Stimulated activated naive CD8-positive, alpha-beta T cell treated with anti-CD3 and anti-CD28 coated beads, Interleukin-15, Interleukin-2, amounts not matched to agents 100 ng/mL and 50 ng/mL, for 24 hours (primary cell): Measurements from ENCODE around the gene TBC1D30.
"Not testable (repeated sequence)": the region's sequence is repeated elsewhere in the genome, so short reads cannot be mapped to it uniquely, and the experiment has no call there.

Experiments used
- H3K27ac Mint-ChIP-seq: one replicate; pipeline ENCODE4 v1.8.0; 2021; ENCODE audit warnings: mild to moderate bottlenecking, mixed read lengths
- H3K27me3 Mint-ChIP-seq: one replicate; pipeline ENCODE4 v1.8.0; 2021; ENCODE audit warnings: mixed read lengths
- H3K36me3 Mint-ChIP-seq: one replicate; pipeline ENCODE4 v1.8.0; 2021; ENCODE audit warnings: low read depth, mixed read lengths
- H3K4me1 Mint-ChIP-seq: one replicate; pipeline ENCODE4 v1.8.0; 2021; ENCODE audit warnings: low read depth, mixed read lengths
- H3K4me3 Mint-ChIP-seq: one replicate; pipeline ENCODE4 v1.8.0; 2021; ENCODE audit warnings: mild to moderate bottlenecking, mixed read lengths
- H3K9me3 Mint-ChIP-seq: one replicate; pipeline ENCODE4 v1.8.0; 2021; ENCODE audit warnings: mixed read lengths

TBC1D30 gene

DNA sequence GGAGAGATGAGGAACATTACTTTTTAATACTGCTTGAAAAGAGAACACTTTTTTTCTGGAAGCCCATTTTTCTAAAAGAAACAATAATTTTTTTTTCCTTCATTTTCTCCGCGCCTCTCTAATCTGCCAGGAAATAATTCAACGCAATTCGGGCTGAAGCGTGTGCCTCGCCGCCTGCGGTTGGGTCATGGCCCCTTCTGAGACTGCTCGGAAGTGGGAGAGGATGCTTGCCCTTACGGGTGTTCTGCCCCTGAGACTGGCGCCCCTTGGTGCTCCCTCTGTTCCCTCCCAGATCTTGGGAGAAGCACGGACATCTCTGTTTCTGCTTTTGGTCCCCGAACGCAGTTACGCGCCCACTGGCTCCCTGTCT lies 332 bp upstream of the TBC1D30 start:
- Mint-ChIP-seq H3K4me3 (peak overlapping the region; percentile 75), H3K9me3 (no peaks in the 10 kb centered on the region), H3K36me3 (no peaks in the 10 kb centered on the region)

DNA sequence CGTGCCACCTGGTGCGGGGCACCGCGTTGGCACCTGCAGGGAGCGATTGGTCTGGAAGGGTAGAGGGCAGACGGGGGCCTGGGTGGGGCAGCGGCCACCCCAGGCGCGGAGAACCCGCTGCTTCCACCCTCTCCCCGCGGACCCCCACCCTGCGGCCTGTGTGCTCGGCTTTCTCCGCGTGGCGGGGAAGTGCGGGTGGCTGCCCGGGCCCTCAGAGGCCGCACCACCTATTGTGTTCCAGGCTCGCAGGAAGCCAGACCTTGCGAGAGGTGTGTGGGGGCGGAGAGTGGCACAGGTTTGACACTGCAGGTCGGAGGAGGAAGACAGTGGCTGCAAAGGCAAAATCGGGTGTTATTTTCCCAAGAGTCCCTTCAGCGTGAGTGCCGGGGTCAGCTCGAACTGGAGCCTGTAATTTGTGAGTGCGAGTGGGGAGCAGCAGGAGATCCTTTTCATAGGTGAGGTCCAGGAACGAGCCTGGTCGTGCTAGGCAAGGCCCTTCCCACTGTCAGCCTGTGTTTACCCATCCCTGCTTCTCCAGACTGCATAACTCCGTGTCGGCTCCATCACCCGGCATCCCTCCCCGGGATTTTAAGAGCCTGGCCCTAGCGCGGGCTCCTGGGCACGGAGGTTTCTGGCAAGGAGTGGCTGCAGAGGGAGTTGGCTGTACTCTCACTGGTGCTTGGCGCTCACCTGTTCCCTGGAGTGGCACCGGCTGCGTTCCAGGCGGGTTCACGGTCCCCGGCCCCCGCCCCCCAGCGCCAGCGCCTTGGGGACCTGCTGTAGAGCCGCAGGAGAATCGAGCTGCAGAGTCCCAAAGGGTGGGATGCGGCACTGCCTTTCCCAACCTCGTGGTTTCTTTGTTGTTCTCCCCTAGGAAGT lies 935 bp downstream of the TBC1D30 start:
- peaks cover 19% of the 10 kb centered on the region for H3K4me1 Mint-ChIP-seq
- H3K9me3 Mint-ChIP-seq: no peaks in the 10 kb centered on the region
- no peaks in the 10 kb centered on the region for H3K36me3 Mint-ChIP-seq
- H3K27ac Mint-ChIP-seq: no peak overlapping the region
- peaks cover 65% of the 10 kb centered on the region for H3K27me3 Mint-ChIP-seq
- peak overlapping the region; percentile 75 for H3K4me3 Mint-ChIP-seq

More for the DNA sequence above, 332 bp upstream of the TBC1D30 start:
- Mint-ChIP-seq H3K4me1 (peaks cover 19% of the 10 kb centered on the region), H3K27ac (no peak overlapping the region), H3K27me3 (peaks cover 66% of the 10 kb centered on the region)

DNA sequence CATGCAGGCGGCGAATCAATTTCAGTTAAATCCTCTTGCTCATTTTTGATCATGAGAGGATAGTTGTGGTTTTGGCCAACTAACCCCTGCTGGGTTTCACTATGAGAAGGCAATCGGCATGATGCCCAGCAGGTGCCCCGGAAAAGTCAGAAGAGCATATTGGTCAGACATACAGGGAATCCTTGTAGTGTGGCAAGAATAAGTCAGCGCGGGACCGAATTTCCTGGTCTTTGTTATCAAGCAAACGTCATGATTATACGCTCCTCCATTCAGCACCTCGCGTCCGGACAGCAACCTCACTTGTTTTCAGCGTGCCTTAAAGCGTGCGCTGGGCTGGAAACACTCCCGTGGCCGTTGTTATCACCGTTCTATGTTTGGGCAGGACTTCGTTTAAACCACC lies 1.8 kb downstream of the TBC1D30 start:
- Mint-ChIP-seq H3K27me3 (peaks cover 69% of the 10 kb centered on the region), H3K4me3 (peak overlapping the region; percentile 75), H3K4me1 (peaks cover 19% of the 10 kb centered on the region), H3K36me3 (no peaks in the 10 kb centered on the region), H3K27ac (no peak overlapping the region), H3K9me3 (no peaks in the 10 kb centered on the region)

DNA sequence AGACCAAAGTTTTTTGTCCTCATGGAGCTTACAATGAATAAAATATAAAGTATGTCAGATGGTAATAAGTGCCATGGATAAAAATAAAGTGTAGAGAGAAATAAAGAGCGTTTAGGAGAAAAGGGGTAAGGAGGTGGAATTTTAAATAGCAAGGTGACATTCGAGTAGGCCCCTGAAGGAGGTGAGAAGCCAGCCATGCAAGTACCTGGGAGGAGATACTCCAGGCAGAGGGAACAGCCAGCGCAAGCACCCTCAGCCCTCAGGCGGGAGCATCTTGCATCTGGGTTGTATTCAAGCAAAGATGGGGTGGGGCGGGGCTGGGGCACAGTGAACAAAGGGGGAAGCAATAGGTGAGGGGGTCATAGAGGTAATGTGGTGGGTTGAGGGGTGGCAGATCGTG lies 4.3 kb downstream of the TBC1D30 start:
- no peak overlapping the region for H3K4me3 Mint-ChIP-seq
- peaks cover 61% of the 10 kb centered on the region for H3K27me3 Mint-ChIP-seq
- no peaks in the 10 kb centered on the region for H3K36me3 Mint-ChIP-seq
- H3K4me1 Mint-ChIP-seq: peaks cover 19% of the 10 kb centered on the region
- H3K27ac Mint-ChIP-seq: no peak overlapping the region
- no peaks in the 10 kb centered on the region for H3K9me3 Mint-ChIP-seq

DNA sequence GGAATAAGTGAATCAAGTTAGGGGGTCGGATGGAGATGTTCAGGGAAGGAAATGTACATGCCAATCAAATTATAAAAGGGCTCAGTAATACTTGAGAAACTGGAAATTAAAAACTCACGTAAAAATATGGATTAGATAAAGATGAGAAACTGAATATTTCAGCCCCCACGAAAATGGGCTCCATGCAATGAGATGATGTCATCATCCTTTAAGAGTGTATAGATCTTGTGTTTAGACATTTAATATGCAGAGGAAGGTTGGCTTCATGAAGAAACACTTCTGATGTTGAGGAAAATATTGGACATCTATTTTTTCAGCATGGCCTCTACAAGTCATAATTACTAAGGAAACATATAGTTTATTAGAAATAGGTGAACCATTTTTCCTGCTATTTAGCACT lies 9.5 kb downstream of the TBC1D30 start:
- Mint-ChIP-seq H3K9me3 (no peaks in the 10 kb centered on the region), H3K27ac (no peak overlapping the region), H3K4me1 (no peaks in the 10 kb centered on the region), H3K36me3 (peaks cover 3% of the 10 kb centered on the region), H3K27me3 (peaks cover 18% of the 10 kb centered on the region), H3K4me3 (no peak overlapping the region)

DNA sequence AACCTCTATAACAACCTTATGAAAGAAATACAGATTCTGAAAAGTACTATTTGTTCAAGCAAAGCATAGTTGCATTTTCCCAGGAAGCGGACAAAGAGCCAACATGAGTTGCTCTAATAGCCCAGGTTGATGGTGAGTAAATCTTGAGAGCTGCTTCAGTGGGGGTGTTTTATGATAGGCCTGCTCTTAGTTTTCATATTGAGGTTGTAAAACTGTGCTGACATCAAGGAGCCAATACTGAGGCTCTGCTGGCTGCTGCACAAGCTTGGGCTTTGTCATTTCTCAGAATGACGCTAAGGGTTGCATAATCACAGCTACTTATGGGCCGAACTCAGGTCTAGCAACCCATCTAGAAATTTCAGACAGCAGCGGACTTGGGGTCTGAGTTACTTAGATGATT lies 11.5 kb downstream of the TBC1D30 start:
- Mint-ChIP-seq H3K4me1 (no peaks in the 10 kb centered on the region), H3K27me3 (peaks cover 7% of the 10 kb centered on the region), H3K27ac (no peak overlapping the region)

DNA sequence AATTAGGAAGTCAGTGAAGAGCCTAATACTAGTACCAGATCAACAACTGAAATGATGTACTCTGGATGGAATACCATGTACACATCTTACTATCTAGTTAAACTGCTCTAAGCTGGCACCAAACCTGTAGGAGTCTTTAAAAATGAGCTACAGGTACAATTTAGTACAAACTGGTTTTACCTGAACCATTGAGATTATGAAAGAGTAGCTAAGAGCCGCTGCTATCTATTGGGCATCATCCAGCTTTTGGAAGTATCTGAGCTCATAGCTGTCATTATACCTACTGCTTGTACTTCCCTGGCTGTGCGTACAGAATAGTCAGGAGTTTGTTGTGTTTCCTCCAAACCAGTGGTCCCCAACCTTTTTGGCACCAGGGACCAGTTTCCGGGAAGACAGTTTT lies 12.4 kb downstream of the TBC1D30 start:
- Mint-ChIP-seq H3K4me1 (no peaks in the 10 kb centered on the region), H3K27me3 (peaks cover 5% of the 10 kb centered on the region), H3K9me3 (no peaks in the 10 kb centered on the region), H3K27ac (no peak overlapping the region), H3K4me3 (no peak overlapping the region), H3K36me3 (peaks cover 3% of the 10 kb centered on the region)

More for the DNA sequence above, 11.5 kb downstream of the TBC1D30 start:
- Mint-ChIP-seq H3K4me3 (no peak overlapping the region), H3K36me3 (peaks cover 3% of the 10 kb centered on the region), H3K9me3 (no peaks in the 10 kb centered on the region)

DNA sequence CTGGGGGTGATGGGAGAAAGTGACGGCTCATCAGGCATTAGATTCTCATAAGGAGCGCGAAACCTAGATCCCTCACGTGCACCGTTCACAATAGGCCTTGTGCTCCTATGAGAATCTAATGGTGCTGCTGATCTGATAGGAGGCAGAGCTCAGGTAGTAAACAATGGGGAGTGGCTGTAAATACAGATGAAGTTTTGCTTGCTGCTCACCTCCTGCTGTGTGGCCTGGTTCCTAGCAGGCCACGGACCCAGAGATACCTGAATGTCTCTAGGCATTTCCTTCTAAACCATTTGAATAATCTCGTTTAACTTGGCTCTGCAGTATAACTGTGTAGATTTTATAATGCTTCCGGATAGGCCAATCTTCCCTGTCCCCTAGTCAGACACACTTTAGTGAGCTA lies 13.0 kb downstream of the TBC1D30 start:
- H3K36me3 Mint-ChIP-seq: peaks cover 3% of the 10 kb centered on the region
- no peaks in the 10 kb centered on the region for H3K9me3 Mint-ChIP-seq
- H3K4me3 Mint-ChIP-seq: no peak overlapping the region
- peaks cover 5% of the 10 kb centered on the region for H3K27me3 Mint-ChIP-seq
- no peak overlapping the region for H3K27ac Mint-ChIP-seq
- no peaks in the 10 kb centered on the region for H3K4me1 Mint-ChIP-seq

DNA sequence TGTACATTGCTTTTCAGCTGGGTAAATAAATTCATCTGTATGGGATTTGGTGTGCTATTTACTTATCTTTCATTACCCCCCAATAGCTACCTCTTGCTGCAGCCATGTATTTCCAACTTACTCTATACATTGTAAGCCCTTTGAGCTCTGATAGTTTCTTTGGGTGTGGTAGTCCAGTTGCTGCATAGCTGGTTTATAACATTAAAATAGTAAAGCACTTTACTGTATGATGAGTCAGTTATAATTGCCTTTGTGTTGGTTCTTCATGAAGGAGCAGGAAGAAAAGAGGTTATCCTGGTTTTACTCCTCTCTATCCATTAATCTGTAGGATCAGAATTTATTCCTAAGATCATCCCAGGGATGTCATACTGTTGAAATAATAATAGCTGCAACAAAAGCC lies 15.7 kb downstream of the TBC1D30 start:
- no peaks in the 10 kb centered on the region for H3K4me1 Mint-ChIP-seq
- no peak overlapping the region for H3K4me3 Mint-ChIP-seq
- peaks cover under 1% of the 10 kb centered on the region for H3K27me3 Mint-ChIP-seq
- H3K27ac Mint-ChIP-seq: no peak overlapping the region
- no peaks in the 10 kb centered on the region for H3K36me3 Mint-ChIP-seq
- no peaks in the 10 kb centered on the region for H3K9me3 Mint-ChIP-seq

DNA sequence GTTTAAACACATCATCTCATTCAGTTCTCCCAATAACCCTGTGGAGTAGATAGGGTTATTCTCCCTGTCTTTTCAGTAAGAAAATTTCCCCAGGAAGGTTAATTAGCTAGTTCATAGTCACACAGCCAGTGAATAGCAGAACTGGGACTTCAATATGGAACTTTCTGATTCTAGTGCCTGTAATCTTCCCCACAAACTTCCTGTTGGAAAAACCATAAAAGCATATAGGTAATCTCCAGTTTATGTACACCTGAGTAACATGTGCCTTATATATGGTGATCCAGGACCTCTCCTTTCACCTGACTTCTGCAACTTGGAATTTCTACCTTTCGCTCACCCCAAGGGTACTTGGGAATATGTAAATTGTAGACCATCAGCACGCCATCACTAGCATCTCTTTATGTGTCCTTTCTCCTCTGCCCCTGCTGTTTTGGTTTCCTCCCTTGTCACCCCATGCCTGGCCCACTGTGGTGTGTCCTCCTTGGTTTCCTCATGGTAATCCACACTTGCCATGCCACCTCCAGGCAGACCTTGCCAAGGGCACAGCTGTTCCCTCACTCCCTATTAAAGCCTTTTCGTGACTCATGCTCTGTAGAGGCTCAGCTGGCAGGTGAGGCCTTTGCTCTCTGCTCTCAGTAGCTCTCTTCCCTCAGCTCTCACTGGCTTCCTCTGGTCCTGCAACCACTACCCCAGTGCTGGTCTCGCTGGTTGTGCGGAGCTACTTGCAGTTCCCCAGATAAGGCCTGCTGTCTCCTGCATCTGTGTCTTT lies 16.7 kb downstream of the TBC1D30 start:
- H3K9me3 Mint-ChIP-seq: no peaks in the 10 kb centered on the region
- no peaks in the 10 kb centered on the region for H3K36me3 Mint-ChIP-seq
- H3K4me3 Mint-ChIP-seq: no peak overlapping the region
- no peaks in the 10 kb centered on the region for H3K4me1 Mint-ChIP-seq
- no peaks in the 10 kb centered on the region for H3K27me3 Mint-ChIP-seq
- H3K27ac Mint-ChIP-seq: no peak overlapping the region

DNA sequence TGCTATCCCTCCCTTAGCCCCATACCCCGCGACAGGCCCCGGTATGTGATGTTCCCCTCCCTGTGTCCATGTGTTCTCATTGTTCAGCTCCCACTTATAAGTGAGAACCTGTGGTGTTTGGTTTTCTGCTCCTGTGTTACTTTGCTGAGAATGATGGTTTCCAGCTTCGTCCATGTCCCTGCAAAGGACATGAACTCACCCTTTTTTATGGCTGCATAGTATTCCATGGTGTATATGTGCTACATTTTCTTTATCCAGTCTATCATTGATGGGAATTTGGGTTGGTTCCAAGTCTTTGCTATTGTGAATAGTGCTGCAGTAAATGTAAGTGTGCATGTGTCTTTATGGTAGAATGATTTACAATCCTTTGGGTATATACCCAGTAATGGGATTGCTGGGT lies 24.0 kb downstream of the TBC1D30 start:
- H3K36me3 Mint-ChIP-seq, H3K27ac Mint-ChIP-seq, H3K4me1 Mint-ChIP-seq, H3K9me3 Mint-ChIP-seq, H3K4me3 Mint-ChIP-seq: not testable (repeated sequence)
- peaks cover 28% of the 10 kb centered on the region for H3K27me3 Mint-ChIP-seq

DNA sequence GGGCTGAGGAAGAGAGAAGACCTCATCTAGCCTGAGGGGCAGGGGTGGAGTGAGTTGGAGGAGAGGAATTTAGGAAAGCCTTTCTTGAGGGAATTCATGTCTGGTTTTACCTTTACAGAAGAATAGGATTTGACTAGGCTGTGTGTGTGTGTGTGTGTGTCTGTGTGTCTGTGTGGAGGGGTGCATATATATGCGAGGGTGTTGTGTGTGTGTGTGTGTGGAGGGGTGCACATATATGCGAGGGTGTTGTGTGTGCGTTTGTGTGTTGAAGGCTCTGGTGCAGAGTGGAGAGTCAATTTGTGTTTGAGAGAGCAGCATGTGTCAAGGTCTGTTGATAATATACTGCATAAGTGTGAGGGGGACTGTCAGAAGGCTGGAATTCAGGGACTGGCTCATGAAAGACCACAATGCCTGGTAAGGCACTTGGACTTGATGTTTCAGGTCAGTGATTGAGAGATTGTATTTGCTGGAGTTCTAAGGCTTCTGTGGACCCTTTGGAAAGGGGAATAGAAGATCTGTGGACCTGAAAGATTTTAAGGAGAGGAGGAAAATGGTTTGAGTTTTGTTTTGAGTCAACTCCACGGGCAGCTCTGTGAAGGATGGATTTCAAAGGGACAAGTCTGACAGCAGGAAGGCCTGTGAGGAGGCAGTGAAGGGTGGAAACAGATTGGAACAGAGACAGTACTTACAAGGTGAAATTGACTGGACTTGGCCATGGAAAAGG lies 34.6 kb downstream of the TBC1D30 start:
- H3K9me3 Mint-ChIP-seq: no peaks in the 10 kb centered on the region
- peaks cover 21% of the 10 kb centered on the region for H3K27me3 Mint-ChIP-seq
- H3K27ac Mint-ChIP-seq: no peak overlapping the region

DNA sequence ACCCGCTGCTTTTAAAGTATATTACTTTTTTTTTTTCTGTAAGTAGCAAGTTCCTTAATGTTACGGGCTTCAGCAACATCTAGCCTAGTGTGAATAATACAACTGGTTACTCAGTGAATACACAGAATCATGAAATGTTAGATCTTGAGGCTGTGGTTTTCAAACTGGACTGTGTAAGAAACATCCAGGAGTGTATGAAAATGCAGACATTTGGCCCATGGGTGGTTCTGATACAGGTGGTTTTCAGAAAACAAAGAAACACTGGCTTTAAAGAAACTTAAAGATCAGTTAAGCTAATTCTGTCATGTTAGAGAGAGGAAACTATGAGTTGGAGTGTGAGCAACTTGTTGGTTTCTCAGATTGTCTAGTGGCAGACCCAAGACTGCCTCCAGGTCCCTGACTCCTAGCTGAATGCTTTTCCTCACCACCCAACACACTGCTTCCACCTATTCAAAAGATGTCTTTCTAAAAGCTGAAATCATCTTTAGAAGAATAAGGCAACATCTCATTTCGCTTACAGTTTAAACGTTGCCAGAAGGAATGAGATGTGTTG lies 36.1 kb downstream of the TBC1D30 start:
- Mint-ChIP-seq H3K4me1 (peaks cover 8% of the 10 kb centered on the region), H3K9me3 (no peaks in the 10 kb centered on the region), H3K27me3 (peaks cover 30% of the 10 kb centered on the region), H3K36me3 (no peaks in the 10 kb centered on the region), H3K4me3 (no peak overlapping the region), H3K27ac (no peak overlapping the region)

More for the DNA sequence above, 34.6 kb downstream of the TBC1D30 start:
- Mint-ChIP-seq H3K4me3 (no peak overlapping the region), H3K4me1 (peaks cover 8% of the 10 kb centered on the region), H3K36me3 (no peaks in the 10 kb centered on the region)

DNA sequence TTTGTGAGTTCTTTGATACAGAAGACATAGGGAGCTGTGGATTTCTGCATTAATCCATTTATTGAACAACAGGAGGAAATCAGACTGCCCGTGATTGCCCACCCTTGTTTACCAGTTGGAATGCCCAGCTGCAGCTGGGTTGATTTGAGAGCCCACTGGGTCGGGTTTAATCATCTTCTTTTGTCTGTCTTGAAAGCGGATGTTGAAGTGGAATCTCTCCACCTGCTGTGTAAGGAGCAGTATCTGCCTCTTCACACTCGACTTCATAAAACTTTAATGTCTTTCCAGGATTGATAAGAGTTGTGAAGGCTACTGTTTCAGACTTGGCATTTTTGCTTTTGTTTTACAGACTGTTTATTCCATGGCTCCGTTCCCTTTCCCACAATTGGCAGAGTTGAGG lies 39.9 kb downstream of the TBC1D30 start:
- peaks cover 41% of the 10 kb centered on the region for H3K27me3 Mint-ChIP-seq
- H3K4me3 Mint-ChIP-seq: no peak overlapping the region
- H3K4me1 Mint-ChIP-seq: peaks cover 8% of the 10 kb centered on the region
- no peaks in the 10 kb centered on the region for H3K36me3 Mint-ChIP-seq
- H3K27ac Mint-ChIP-seq: no peak overlapping the region
- H3K9me3 Mint-ChIP-seq: no peaks in the 10 kb centered on the region

DNA sequence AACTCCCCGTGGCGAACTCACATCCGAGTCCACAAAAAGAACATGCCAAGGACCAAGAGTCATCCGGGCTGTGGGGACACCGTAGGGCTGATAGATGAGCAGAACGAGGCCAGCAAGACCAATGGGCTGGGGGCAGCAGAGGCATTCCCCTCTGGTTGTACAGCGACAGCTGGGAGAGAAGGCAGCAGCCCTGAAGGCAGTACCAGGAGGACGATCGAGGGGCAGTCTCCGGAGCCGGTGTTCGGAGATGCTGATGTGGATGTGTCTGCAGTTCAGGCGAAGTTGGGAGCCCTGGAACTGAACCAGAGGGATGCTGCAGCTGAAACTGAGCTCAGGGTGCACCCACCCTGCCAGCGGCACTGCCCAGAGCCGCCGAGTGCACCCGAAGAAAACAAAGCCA lies 50.7 kb downstream of the TBC1D30 start:
- peaks cover 28% of the 10 kb centered on the region for H3K4me1 Mint-ChIP-seq
- no peaks in the 10 kb centered on the region for H3K36me3 Mint-ChIP-seq
- no peak overlapping the region for H3K4me3 Mint-ChIP-seq
- H3K27ac Mint-ChIP-seq: no peak overlapping the region
- H3K27me3 Mint-ChIP-seq: peaks cover 3% of the 10 kb centered on the region
- H3K9me3 Mint-ChIP-seq: no peaks in the 10 kb centered on the region
